Trophoblast cell (in vitro differentiated cells and primary cell): ENCODE results near the gene AMELX.

Experiments used
- DNase-seq, 2 donors: peaks; one replicate each; pipeline ENCODE4 v3.0.0-alpha.2; 2016
- H2AFZ ChIP-seq: 2 replicates; pipeline ENCODE4 v1.6.1; 2013; ENCODE audit warnings: low read length, moderate library complexity, mild to moderate bottlenecking; ENCODE audit not compliant: insufficient read depth, poor library complexity
- H2AK5ac ChIP-seq: 2 replicates; pipeline ENCODE4 v1.6.1; 2013; ENCODE audit warnings: mild to moderate bottlenecking, low read length
- H2BK120ac ChIP-seq: 2 replicates; pipeline ENCODE4 v1.6.1; 2013; ENCODE audit warnings: low read length, mild to moderate bottlenecking, moderate library complexity; ENCODE audit not compliant: insufficient read depth, poor library complexity
- H2BK12ac ChIP-seq: 2 replicates; pipeline ENCODE4 v1.6.1; 2013; ENCODE audit warnings: mild to moderate bottlenecking, low read length, moderate library complexity
- H2BK5ac ChIP-seq: 2 replicates; pipeline ENCODE4 v1.6.1; 2013; ENCODE audit warnings: low read length, low read depth, moderate library complexity, mild to moderate bottlenecking; ENCODE audit not compliant: poor library complexity
- H3K14ac ChIP-seq: 2 replicates; pipeline ENCODE4 v1.6.1; 2013; ENCODE audit warnings: mild to moderate bottlenecking, low read length
- H3K18ac ChIP-seq: 2 replicates; pipeline ENCODE4 v1.6.1; 2013; ENCODE audit warnings: mild to moderate bottlenecking, low read length
- H3K23ac ChIP-seq: 2 replicates; pipeline ENCODE4 v1.6.1; 2013; ENCODE audit warnings: low read length
- H3K27ac ChIP-seq: 2 replicates; pipeline ENCODE4 v1.5.1; 2013; ENCODE audit warnings: low read depth, mild to moderate bottlenecking, inconsistent platforms, low read length, moderate library complexity
- H3K27me3 ChIP-seq: 2 replicates; pipeline ENCODE4 v1.6.1; 2013; ENCODE audit warnings: inconsistent platforms, mild to moderate bottlenecking, low read length, moderate library complexity; ENCODE audit not compliant: insufficient read depth
- H3K36me3 ChIP-seq, 2 experiments: 1 replicate in 1 of 2; 2 replicates in 1 of 2; pipeline ENCODE4 v1.6.1; 2013; ENCODE audit warnings: low read length in 2 of 2, mild to moderate bottlenecking in 2 of 2, moderate library complexity in 1 of 2; ENCODE audit not compliant: insufficient read depth in 2 of 2, control insufficient read depth in 1 of 2
- H3K4ac ChIP-seq: 2 replicates; pipeline ENCODE4 v1.6.1; 2013; ENCODE audit warnings: low read depth, mild to moderate bottlenecking, low read length, moderate library complexity
- H3K4me1 ChIP-seq, 2 experiments: 1 replicate in 1 of 2; 2 replicates in 1 of 2; pipeline ENCODE4 v1.6.1; 2013; ENCODE audit warnings: low read length in 2 of 2, mild to moderate bottlenecking in 2 of 2, moderate library complexity in 1 of 2; ENCODE audit not compliant: insufficient read depth in 2 of 2, control insufficient read depth in 1 of 2
- H3K4me2 ChIP-seq: 2 replicates; pipeline ENCODE4 v1.6.1; 2013; ENCODE audit warnings: inconsistent platforms, mild to moderate bottlenecking, low read length, moderate library complexity
- H3K4me3 ChIP-seq: 2 replicates; pipeline ENCODE4 v1.5.1; 2013; ENCODE audit warnings: mild to moderate bottlenecking, low read depth, low read length, inconsistent platforms
- H3K79me1 ChIP-seq: one replicate; pipeline ENCODE4 v1.6.1; 2013; ENCODE audit warnings: low read length
- H3K79me2 ChIP-seq: 2 replicates; pipeline ENCODE4 v1.6.1; 2013; ENCODE audit warnings: low read length, mild to moderate bottlenecking; ENCODE audit not compliant: control insufficient read depth, insufficient read depth, poor library complexity
- H3K9ac ChIP-seq: 2 replicates; pipeline ENCODE4 v1.6.1; 2013; ENCODE audit warnings: mild to moderate bottlenecking, low read length
- H3K9me3 ChIP-seq: 2 replicates; pipeline ENCODE4 v1.6.1; 2013; ENCODE audit warnings: low read depth, mild to moderate bottlenecking, control low read depth, inconsistent platforms, low read length; ENCODE audit not compliant: insufficient read depth
- H4K12ac ChIP-seq: 2 replicates; pipeline ENCODE4 v1.6.1; 2013; ENCODE audit warnings: low read depth, mild to moderate bottlenecking, low read length, moderate library complexity
- H4K8ac ChIP-seq: 2 replicates; pipeline ENCODE4 v1.6.1; 2013; ENCODE audit warnings: low read depth, mild to moderate bottlenecking, low read length, moderate library complexity
- H4K91ac ChIP-seq: one replicate; pipeline ENCODE4 v1.6.1; 2013; ENCODE audit warnings: low read depth, mild to moderate bottlenecking, low read length, moderate library complexity
- WGBS: extraction: QIAGEN DNeasy Blood & Tissue Kit; methylation state at CpG from one replicate; pipeline ENCODE4 v1.1.7; 2013; ENCODE audit warnings: missing lambda C conversion rate; ENCODE audit not compliant: insufficient read length, insufficient coverage; ENCODE audit errors: extremely low coverage; 5-methylcytosine and 5-hydroxymethylcytosine counted together

The AMELX gene

GRCh38 chrX:11265352-11265751, 27.9 kb upstream of the AMELX start:
- Histone ChIP-seq H2AFZ (no peak overlapping the region), H3K23ac (no peak overlapping the region), H3K4me3 (no peak overlapping the region), H3K9me3 (no peaks in the 10 kb centered on the region), H3K27ac (no peak overlapping the region), H3K14ac (no peak overlapping the region), H3K4ac (no peak overlapping the region), H2AK5ac (no peak overlapping the region), H4K91ac (no peak overlapping the region), H2BK5ac (no peak overlapping the region), H3K4me1 (no peaks in the 10 kb centered on the region), H3K79me1 (no peaks in the 10 kb centered on the region), H3K18ac (no peak overlapping the region), H3K79me2 (no peaks in the 10 kb centered on the region), H4K12ac (no peak overlapping the region), H2BK120ac (no peak overlapping the region), H3K27me3 (no peaks in the 10 kb centered on the region), H3K4me2 (no peak overlapping the region), H2BK12ac (no peak overlapping the region), H4K8ac (no peak overlapping the region), H3K9ac (no peak overlapping the region), H3K36me3 (no peaks in the 10 kb centered on the region)
- DNase-seq: no peak
- no CpG with 5 or more reads among the region's 3 CpGs for WGBS

- Histone ChIP-seq H2BK12ac (no peak overlapping the region), H3K4me1 (no peaks in the 10 kb centered on the region), H3K27me3 (no peaks in the 10 kb centered on the region), H2BK5ac (no peak overlapping the region), H3K79me2 (no peaks in the 10 kb centered on the region), H4K8ac (no peak overlapping the region), H4K91ac (no peak overlapping the region), H3K79me1 (no peaks in the 10 kb centered on the region), H4K12ac (no peak overlapping the region), H3K27ac (no peak overlapping the region), H3K23ac (no peak overlapping the region), H2BK120ac (no peak overlapping the region), H3K4me3 (no peak overlapping the region), H2AK5ac (no peak overlapping the region), H3K4me2 (no peak overlapping the region), H2AFZ (no peak overlapping the region), H3K18ac (no peak overlapping the region), H3K4ac (no peak overlapping the region), H3K36me3 (no peaks in the 10 kb centered on the region), H3K9ac (no peak overlapping the region), H3K9me3 (no peaks in the 10 kb centered on the region), H3K14ac (no peak overlapping the region)
- no peak for DNase-seq
- no CpG with 5 or more reads among the region's 5 CpGs for WGBS
Observed at GRCh38 chrX:11266573-11267003, 26.6 kb upstream of the AMELX start.

DNA sequence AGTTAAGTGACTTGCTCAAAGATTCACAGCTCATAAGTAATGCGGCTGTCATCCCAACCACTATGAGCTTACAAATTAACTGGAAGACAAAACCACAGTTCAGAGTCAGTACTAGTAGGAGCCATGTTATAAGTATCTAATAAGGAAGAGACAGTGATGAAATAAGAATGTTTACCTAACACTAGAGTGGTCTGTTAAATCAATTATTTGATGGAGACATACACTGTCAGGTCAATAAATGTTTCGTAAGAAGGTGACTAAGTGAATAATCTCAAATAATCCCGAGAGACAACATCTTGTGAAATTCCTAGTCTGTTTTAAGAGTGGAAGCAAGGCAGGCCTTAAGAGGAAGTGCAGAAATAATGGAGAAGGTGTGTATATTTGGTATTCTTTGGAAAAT, 25.8 kb upstream of the AMELX start:
- H3K23ac ChIP-seq: no peak overlapping the region

GRCh38 chrX:11269006-11269405, 24.2 kb upstream of the AMELX start:
- no peak overlapping the region for H4K91ac ChIP-seq
- H2BK5ac ChIP-seq: no peak overlapping the region
- no peaks in the 10 kb centered on the region for H3K36me3 ChIP-seq
- H3K27me3 ChIP-seq: no peaks in the 10 kb centered on the region
- no peak overlapping the region for H3K4me2 ChIP-seq
- no peak overlapping the region for H2BK12ac ChIP-seq
- H3K9me3 ChIP-seq: no peaks in the 10 kb centered on the region
- H3K9ac ChIP-seq: no peak overlapping the region
- H2AFZ ChIP-seq: no peak overlapping the region
- no peak overlapping the region for H3K27ac ChIP-seq
- no peak overlapping the region for H3K23ac ChIP-seq
- H3K4me3 ChIP-seq: no peak overlapping the region
- H2AK5ac ChIP-seq: no peak overlapping the region
- H3K4ac ChIP-seq: no peak overlapping the region
- no CpG with 5 or more reads among the region's 3 CpGs for WGBS
- H4K8ac ChIP-seq: no peak overlapping the region
- H3K79me1 ChIP-seq: no peaks in the 10 kb centered on the region
- no peak overlapping the region for H4K12ac ChIP-seq
- H2BK120ac ChIP-seq: no peak overlapping the region
- no peak overlapping the region for H3K18ac ChIP-seq
- H3K14ac ChIP-seq: no peak overlapping the region
- H3K4me1 ChIP-seq: no peaks in the 10 kb centered on the region
- no peak for DNase-seq
- no peaks in the 10 kb centered on the region for H3K79me2 ChIP-seq

More for the DNA sequence above, 25.8 kb upstream of the AMELX start:
- no peaks in the 10 kb centered on the region for H3K9me3 ChIP-seq
- H3K4me2 ChIP-seq: no peak overlapping the region
- no peak overlapping the region for H4K12ac ChIP-seq
- no peaks in the 10 kb centered on the region for H3K36me3 ChIP-seq
- no peak overlapping the region for H2AFZ ChIP-seq
- H2AK5ac ChIP-seq: no peak overlapping the region
- no peak overlapping the region for H3K14ac ChIP-seq
- no peak overlapping the region for H3K18ac ChIP-seq
- no peak overlapping the region for H4K91ac ChIP-seq
- no peak overlapping the region for H3K4ac ChIP-seq
- no peak overlapping the region for H2BK12ac ChIP-seq
- no CpG with 5 or more reads among the region's 3 CpGs for WGBS
- H3K4me3 ChIP-seq: no peak overlapping the region
- no peaks in the 10 kb centered on the region for H3K27me3 ChIP-seq
- no peak for DNase-seq
- H3K4me1 ChIP-seq: no peaks in the 10 kb centered on the region
- no peak overlapping the region for H3K9ac ChIP-seq
- no peak overlapping the region for H2BK5ac ChIP-seq
- no peak overlapping the region for H2BK120ac ChIP-seq
- H3K79me2 ChIP-seq: no peaks in the 10 kb centered on the region
- no peak overlapping the region for H4K8ac ChIP-seq
- no peaks in the 10 kb centered on the region for H3K79me1 ChIP-seq
- no peak overlapping the region for H3K27ac ChIP-seq
